ENCODE results near the gene CDC14A.

The CDC14A gene

GRCh38 chr1:100543640-100544039 lies 191.3 kb downstream of the CDC14A start:
- DNase-seq (ENCODE audit: extremely low read depth, low read depth): no peak
- TF ChIP-seq, protein P1, sequence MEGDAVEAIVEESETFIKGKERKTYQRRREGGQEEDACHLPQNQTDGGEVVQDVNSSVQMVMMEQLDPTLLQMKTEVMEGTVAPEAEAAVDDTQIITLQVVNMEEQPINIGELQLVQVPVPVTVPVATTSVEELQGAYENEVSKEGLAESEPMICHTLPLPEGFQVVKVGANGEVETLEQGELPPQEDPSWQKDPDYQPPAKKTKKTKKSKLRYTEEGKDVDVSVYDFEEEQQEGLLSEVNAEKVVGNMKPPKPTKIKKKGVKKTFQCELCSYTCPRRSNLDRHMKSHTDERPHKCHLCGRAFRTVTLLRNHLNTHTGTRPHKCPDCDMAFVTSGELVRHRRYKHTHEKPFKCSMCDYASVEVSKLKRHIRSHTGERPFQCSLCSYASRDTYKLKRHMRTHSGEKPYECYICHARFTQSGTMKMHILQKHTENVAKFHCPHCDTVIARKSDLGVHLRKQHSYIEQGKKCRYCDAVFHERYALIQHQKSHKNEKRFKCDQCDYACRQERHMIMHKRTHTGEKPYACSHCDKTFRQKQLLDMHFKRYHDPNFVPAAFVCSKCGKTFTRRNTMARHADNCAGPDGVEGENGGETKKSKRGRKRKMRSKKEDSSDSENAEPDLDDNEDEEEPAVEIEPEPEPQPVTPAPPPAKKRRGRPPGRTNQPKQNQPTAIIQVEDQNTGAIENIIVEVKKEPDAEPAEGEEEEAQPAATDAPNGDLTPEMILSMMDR (IDR thresholded peaks at IDR 0.05; ENCODE audit: low read depth, low read length, missing control alignments): peak; percentile 43
- no peak overlapping the region for H3K4me3 ChIP-seq (replicated peaks; ENCODE audit: low read depth, low read length)

DNA sequence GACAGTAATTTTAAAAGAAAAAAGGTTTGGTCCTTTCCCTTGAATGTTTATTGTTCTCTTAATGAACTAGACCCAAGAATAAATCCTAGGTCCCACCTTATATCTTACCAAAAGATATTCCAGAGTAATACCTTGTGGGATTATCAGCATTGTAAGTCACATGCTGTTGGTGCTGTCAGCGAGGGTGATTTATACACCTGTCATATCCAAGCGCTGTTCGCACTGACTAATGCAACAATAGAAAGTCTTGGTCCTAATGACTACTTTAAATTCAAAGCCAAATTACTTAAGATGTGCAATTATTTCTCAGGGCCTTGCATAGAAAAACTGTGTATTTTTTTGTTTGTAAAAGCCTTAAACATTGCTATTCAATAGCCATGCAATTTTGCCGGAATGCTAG lies 192.5 kb downstream of the CDC14A start:
- DNase-seq (ENCODE audit: extremely low read depth, low read depth): no peak
- no peak overlapping the region for H3K4me3 ChIP-seq (replicated peaks; ENCODE audit: low read depth, low read length)
- TF ChIP-seq, protein P1 (IDR thresholded peaks at IDR 0.05; ENCODE audit: low read depth, low read length, missing control alignments): no peak

DNA sequence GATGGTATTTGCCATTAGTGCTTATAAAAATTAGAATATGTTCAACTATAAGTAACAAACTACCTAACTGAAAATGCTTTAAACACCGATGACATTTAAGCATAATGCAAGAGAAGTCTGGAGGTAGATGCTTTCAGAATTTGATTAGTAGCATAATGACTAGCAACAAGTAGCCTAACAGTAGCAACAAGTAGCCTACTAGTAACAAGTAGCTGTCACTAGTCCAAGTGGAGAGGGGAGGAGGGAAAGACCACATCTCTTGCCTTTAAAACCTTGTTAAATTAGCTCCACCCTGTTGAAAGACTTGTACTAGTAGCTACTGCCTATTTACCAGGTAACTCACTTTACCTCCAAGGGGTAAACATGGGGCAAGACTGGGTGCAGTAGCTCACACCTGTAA lies 193.5 kb downstream of the CDC14A start:
- TF ChIP-seq, protein P1 (IDR thresholded peaks at IDR 0.05; ENCODE audit: low read depth, low read length, missing control alignments): no peak
- DNase-seq (ENCODE audit: extremely low read depth, low read depth): no peak
- H3K4me3 ChIP-seq (replicated peaks; ENCODE audit: low read depth, low read length): no peak overlapping the region

DNA sequence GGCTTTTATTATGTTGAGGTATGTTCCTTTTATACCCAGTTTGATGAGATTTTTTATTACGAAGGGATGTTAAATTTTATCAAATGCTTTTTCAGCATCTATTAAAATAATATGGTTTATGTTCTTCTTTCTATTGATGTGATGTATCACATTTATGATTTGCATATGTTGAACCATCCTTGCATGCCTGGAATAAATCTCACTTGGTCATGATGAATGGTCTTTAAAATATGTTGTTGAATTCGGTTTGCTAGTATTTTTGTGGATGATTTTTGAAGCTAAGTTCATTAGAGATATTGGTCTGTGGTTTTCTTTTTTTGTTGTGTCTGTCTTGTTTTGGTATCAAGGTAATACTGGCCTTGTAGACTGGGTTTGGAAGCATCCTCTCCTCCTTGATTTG lies 199.7 kb downstream of the CDC14A start:
- TF ChIP-seq, protein P1 (IDR thresholded peaks at IDR 0.05; ENCODE audit: low read depth, low read length, missing control alignments): no peak
- DNase-seq (ENCODE audit: extremely low read depth, low read depth): no peak
- H3K4me3 ChIP-seq (replicated peaks; ENCODE audit: low read depth, low read length): no peak overlapping the region

- DNase-seq (ENCODE audit: extremely low read depth, low read depth): no peak
- no peak overlapping the region for H3K4me3 ChIP-seq (replicated peaks; ENCODE audit: low read depth, low read length)
- TF ChIP-seq, protein P1 (IDR thresholded peaks at IDR 0.05; ENCODE audit: low read depth, low read length, missing control alignments): no peak
These were observed 200.6 kb downstream of the CDC14A start for GRCh38 chr1:100552922-100553321.

DNA sequence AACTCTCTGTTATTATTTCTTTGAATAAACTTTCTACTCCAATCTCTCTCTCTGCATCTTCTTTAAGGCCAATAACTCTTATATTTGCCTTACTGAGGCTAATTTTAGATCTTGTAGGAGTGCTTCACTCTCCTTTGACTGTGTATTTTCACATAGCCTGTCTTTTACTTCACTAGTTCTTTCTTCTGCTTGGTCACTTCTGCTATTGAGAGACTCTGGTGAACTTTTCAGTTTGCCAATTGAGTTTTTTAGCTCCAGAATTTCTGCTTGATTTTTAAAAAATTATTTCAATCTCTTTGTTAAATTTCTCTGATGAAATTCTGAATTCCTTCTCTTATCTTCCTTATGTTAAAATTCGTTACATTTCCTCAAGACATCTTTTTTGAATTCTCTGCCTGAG lies 203.9 kb downstream of the CDC14A start:
- no peak overlapping the region for H3K4me3 ChIP-seq (replicated peaks; ENCODE audit: low read depth, low read length)
- no peak for DNase-seq (ENCODE audit: extremely low read depth, low read depth)
- TF ChIP-seq, protein P1 (IDR thresholded peaks at IDR 0.05; ENCODE audit: low read depth, low read length, missing control alignments): no peak

- TF ChIP-seq, protein P1 (IDR thresholded peaks at IDR 0.05; ENCODE audit: low read depth, low read length, missing control alignments): no peak
- DNase-seq (ENCODE audit: extremely low read depth, low read depth): no peak
- no peak overlapping the region for H3K4me3 ChIP-seq (replicated peaks; ENCODE audit: low read depth, low read length)
These were observed 204.8 kb downstream of the CDC14A start for GRCh38 chr1:100556925-100557605.

All from HFF-Myc (cell line).